T-cell (primary cell): Measurements from ENCODE around the gene SLC17A1. TPM values are rescaled to one million over a fixed set of nuclear protein-coding genes. Genes with fewer than 3 reads are reported as not detected.
"Not testable (repeated sequence)": the region's sequence is repeated elsewhere in the genome, so short reads cannot be mapped to it uniquely, and the experiment has no call there.

ENCODE experiments used
- ATAC-seq, 4 experiments: fragments of 200-7000 bp in 3 of 4; fragments of 150-1000 bp in 1 of 4; cut with Tn5 transposase; replicated peaks in 1 of 4; 1 replicate in 3 of 4; 2 replicates in 1 of 4; pipeline ENCODE4 v1.10.0; 2021; ENCODE audit warnings: moderate library complexity in 3 of 4, mild to moderate bottlenecking in 2 of 4, moderate number of reproducible peaks in 1 of 4
- CTCF ChIA-PET, 2 donors: fragments of 300-600 bp; sonication (Branson Sonifier 250); formaldehyde crosslinking; loops; one replicate each; lab custom pipeline; 2022; ENCODE audit warnings: antibody characterized with exemption in 2 of 2; lab: Charles Lee
- POLR2A ChIA-PET, 2 donors: fragments of 300-600 bp; sonication (Branson Sonifier 250); formaldehyde crosslinking; loops; one replicate each; lab custom pipeline; 2022; ENCODE audit warnings: antibody characterized with exemption in 2 of 2; lab: Charles Lee
- DNase-seq, 35 experiments: peaks; one replicate each; pipeline versions ENCODE4 v3.0.0 to v3.0.0-alpha.2; 2013 to 2023
- H3K27ac ChIP-seq: one replicate; pipeline ENCODE4 v1.5.1; 2013; ENCODE audit warnings: low read length
- H3K27me3 ChIP-seq, 2 experiments: replicated peaks in 1 of 2; 1 replicate in 1 of 2; 2 replicates in 1 of 2; pipeline versions ENCODE4 v1.6.1 to v1.7.0; 2013; ENCODE audit warnings: low read length in 1 of 2, mixed read lengths in 1 of 2; ENCODE audit not compliant: control insufficient read depth in 2 of 2, insufficient read depth in 2 of 2; ENCODE audit errors: extremely low read depth in 1 of 2
- H3K36me3 ChIP-seq, 2 donors: 1 replicate in 1 of 2; 2 replicates in 1 of 2; pipeline versions ENCODE4 v1.6.1 to v1.7.0; 2013; ENCODE audit warnings: low read length in 1 of 2; ENCODE audit not compliant: control insufficient read depth in 2 of 2, insufficient read depth in 1 of 2; ENCODE audit errors: extremely low read depth in 1 of 2
- H3K4me1 ChIP-seq, 2 experiments: 1 replicate in 1 of 2; 2 replicates in 1 of 2; pipeline versions ENCODE4 v1.6.1 to v1.7.0; 2013; ENCODE audit warnings: low read length in 2 of 2, mixed read lengths in 1 of 2; ENCODE audit not compliant: insufficient read depth in 2 of 2, control insufficient read depth in 1 of 2; ENCODE audit errors: extremely low read depth in 1 of 2
- H3K4me3 ChIP-seq, 2 donors: 1 replicate in 1 of 2; 2 replicates in 1 of 2; pipeline versions ENCODE4 v1.5.1 to v1.7.0; 2013; ENCODE audit warnings: mild to moderate bottlenecking in 2 of 2, low read length in 1 of 2, moderate library complexity in 1 of 2; ENCODE audit not compliant: control insufficient read depth in 1 of 2; ENCODE audit errors: extremely low read depth in 1 of 2
- H3K9me3 ChIP-seq: 2 replicates; pipeline ENCODE4 v1.7.0; 2013
- H3K27ac Mint-ChIP-seq, 2 donors: one replicate each; pipeline ENCODE4 v1.8.0; 2020 to 2021; ENCODE audit warnings: mild to moderate bottlenecking in 2 of 2, mixed read lengths in 2 of 2
- H3K27me3 Mint-ChIP-seq, 2 donors: one replicate each; pipeline ENCODE4 v1.8.0; 2021 to 2022; ENCODE audit warnings: mixed read lengths in 2 of 2
- H3K36me3 Mint-ChIP-seq: one replicate; pipeline ENCODE4 v1.8.0; 2021; ENCODE audit warnings: mixed read lengths
- H3K4me1 Mint-ChIP-seq, 3 donors: one replicate each; pipeline ENCODE4 v1.8.0; 2020 to 2022; ENCODE audit warnings: mixed read lengths in 3 of 3, mild to moderate bottlenecking in 1 of 3
- H3K4me3 Mint-ChIP-seq, 3 donors: one replicate each; pipeline ENCODE4 v1.8.0; 2020 to 2022; ENCODE audit warnings: mild to moderate bottlenecking in 3 of 3, mixed read lengths in 3 of 3, moderate library complexity in 3 of 3
- H3K9me3 Mint-ChIP-seq, 3 donors: one replicate each; pipeline ENCODE4 v1.8.0; 2020 to 2022; ENCODE audit warnings: mixed read lengths in 3 of 3
- WGBS: methylation state at CpG from one replicate; pipeline ENCODE4 v1.1.5; 2013; ENCODE audit warnings: missing lambda C conversion rate; ENCODE audit not compliant: insufficient coverage; 5-methylcytosine and 5-hydroxymethylcytosine counted together
- total RNA-seq, 35 experiments: library from RNA in 6 of 35; stranded (reverse) in 6 of 35; fragments of 120-200 nt in 1 of 35; gene quantifications; one replicate each; pipeline versions ENCODE4 v1.2.1 to v1.2.4 and lab custom pipeline; 2013 to 2026

SLC17A1 gene
- total RNA-seq, 5 donors from 2014 or later (not counting 1 experiment from before 2014, with no cell fraction given): 0.16 TPM; not detected in 4

- no peak overlapping the region for H3K27ac ChIP-seq
- Mint-ChIP-seq H3K4me1 (no peaks in the 10 kb centered on the region), H3K27ac (no peak overlapping the region), H3K36me3 (no peaks in the 10 kb centered on the region), H3K27me3 (peaks cover 0 to 6% of the 10 kb centered on the region in 2 donors), H3K4me3 (no peak overlapping the region), H3K9me3 (no peaks in the 10 kb centered on the region)
- ChIA-PET POLR2A (no interaction called here), CTCF (interaction anchor here in 1 of 2 donors (0.7 kb wide), 1 partner anchor 37 kb away, joined by 4 read pairs; no protein-coding TSS in a partner anchor)
- H3K4me1 ChIP-seq: no peaks in the 10 kb centered on the region
- WGBS: no CpG with 5 or more reads among the region's 3 CpGs
- ATAC-seq (no peak), DNase-seq (no peak)
- H3K27me3 ChIP-seq: no peaks in the 10 kb centered on the region
- no peaks in the 10 kb centered on the region for H3K9me3 ChIP-seq
- H3K36me3 ChIP-seq: no peaks in the 10 kb centered on the region
- no peak overlapping the region for H3K4me3 ChIP-seq
Measured at GRCh38 chr6:25750906-25751305, 80.9 kb downstream of the SLC17A1 start.

GRCh38 chr6:25749837-25750236, 82.0 kb downstream of the SLC17A1 start:
- Histone ChIP-seq H3K27ac (no peak overlapping the region), H3K4me3 (no peak overlapping the region), H3K36me3 (no peaks in the 10 kb centered on the region), H3K27me3 (no peaks in the 10 kb centered on the region), H3K9me3 (no peaks in the 10 kb centered on the region), H3K4me1 (no peaks in the 10 kb centered on the region)
- ChIA-PET CTCF (interaction anchor here (0.7 to 0.9 kb wide), 5 partner anchors 10 to 168 kb away, joined by 3 to 4 read pairs (median 4); no protein-coding TSS in a partner anchor), POLR2A (interaction anchor here in 1 of 2 donors (0.6 kb wide), 1 partner anchor 119 kb away, joined by 3 read pairs; no protein-coding TSS in a partner anchor)
- no CpG with 5 or more reads among the region's 2 CpGs for WGBS
- no peak for DNase-seq
- H3K4me3 Mint-ChIP-seq: no peak overlapping the region
- no peak overlapping the region for H3K27ac Mint-ChIP-seq
- H3K27me3 Mint-ChIP-seq: peaks cover 0 to 6% of the 10 kb centered on the region in 2 donors
- no peaks in the 10 kb centered on the region for H3K4me1 Mint-ChIP-seq
- no peaks in the 10 kb centered on the region for H3K9me3 Mint-ChIP-seq
- no peaks in the 10 kb centered on the region for H3K36me3 Mint-ChIP-seq
- no peak for ATAC-seq

- CTCF ChIA-PET, H3K4me1 Mint-ChIP-seq, H3K27me3 Mint-ChIP-seq, H3K9me3 ChIP-seq, H3K4me3 ChIP-seq, DNase-seq, H3K36me3 Mint-ChIP-seq, H3K27me3 ChIP-seq, H3K36me3 ChIP-seq, ATAC-seq, H3K4me1 ChIP-seq, H3K9me3 Mint-ChIP-seq, H3K27ac Mint-ChIP-seq, H3K27ac ChIP-seq, H3K4me3 Mint-ChIP-seq, POLR2A ChIA-PET: not testable (repeated sequence)
- 82% methylated on average over 6 of the region's 17 CpGs for WGBS
Measured at GRCh38 chr6:25748601-25749517, 83.0 kb downstream of the SLC17A1 start.

GRCh38 chr6:25748049-25748448, 83.8 kb downstream of the SLC17A1 start:
- ChIA-PET POLR2A (no interaction called here), CTCF (no interaction called here)
- ATAC-seq: no peak
- Histone ChIP-seq H3K4me3 (no peak overlapping the region), H3K27me3 (no peaks in the 10 kb centered on the region), H3K9me3 (no peaks in the 10 kb centered on the region), H3K36me3 (no peaks in the 10 kb centered on the region), H3K27ac (no peak overlapping the region), H3K4me1 (no peaks in the 10 kb centered on the region)
- Mint-ChIP-seq H3K4me3 (no peak overlapping the region), H3K27me3 (no peaks in the 10 kb centered on the region), H3K9me3 (no peaks in the 10 kb centered on the region), H3K4me1 (no peaks in the 10 kb centered on the region), H3K36me3 (no peaks in the 10 kb centered on the region), H3K27ac (no peak overlapping the region)
- no peak for DNase-seq

- WGBS: no CpG with 5 or more reads among the region's 2 CpGs
- no peaks in the 10 kb centered on the region for H3K36me3 Mint-ChIP-seq
- CTCF ChIA-PET: interaction anchor here in 1 of 2 donors (0.9 kb wide), 1 partner anchor 28 kb away, joined by 4 read pairs; no protein-coding TSS in a partner anchor
Measured at GRCh38 chr6:25747477-25747876, 84.4 kb downstream of the SLC17A1 start.

GRCh38 chr6:25746968-25747367, 84.9 kb downstream of the SLC17A1 start:
- POLR2A ChIA-PET: no interaction called here
- no CpG with 5 or more reads among the region's 1 CpG for WGBS

More at GRCh38 chr6:25747477-25747876, 84.4 kb downstream of the SLC17A1 start:
- POLR2A ChIA-PET: no interaction called here
- Mint-ChIP-seq H3K9me3 (no peaks in the 10 kb centered on the region), H3K27ac (no peak overlapping the region), H3K27me3 (no peaks in the 10 kb centered on the region), H3K4me1 (no peaks in the 10 kb centered on the region), H3K4me3 (no peak overlapping the region)
- Histone ChIP-seq H3K27ac (no peak overlapping the region), H3K27me3 (no peaks in the 10 kb centered on the region), H3K9me3 (no peaks in the 10 kb centered on the region), H3K4me1 (no peaks in the 10 kb centered on the region), H3K36me3 (no peaks in the 10 kb centered on the region), H3K4me3 (no peak overlapping the region)
- DNase-seq (no peak), ATAC-seq (no peak)

More at GRCh38 chr6:25746968-25747367, 84.9 kb downstream of the SLC17A1 start:
- no peaks in the 10 kb centered on the region for H3K4me1 Mint-ChIP-seq
- CTCF ChIA-PET: interaction anchor here (0.5 to 0.9 kb wide), 2 partner anchors 27 to 1364 kb away, joined by 4 read pairs; no protein-coding TSS in a partner anchor
- H3K4me1 ChIP-seq: no peaks in the 10 kb centered on the region
- no peaks in the 10 kb centered on the region for H3K36me3 ChIP-seq
- no peaks in the 10 kb centered on the region for H3K9me3 Mint-ChIP-seq
- H3K4me3 Mint-ChIP-seq: no peak overlapping the region
- no peak overlapping the region for H3K4me3 ChIP-seq
- H3K9me3 ChIP-seq: no peaks in the 10 kb centered on the region
- no peak overlapping the region for H3K27ac ChIP-seq
- peaks cover 0 to 2% of the 10 kb centered on the region in 2 donors for H3K27me3 Mint-ChIP-seq
- no peak for DNase-seq
- no peak for ATAC-seq
- no peak overlapping the region for H3K27ac Mint-ChIP-seq
- H3K36me3 Mint-ChIP-seq: no peaks in the 10 kb centered on the region
- no peaks in the 10 kb centered on the region for H3K27me3 ChIP-seq
